Small intestine (tissue), 7 donors: ENCODE results near the gene TLE3. TPM values are rescaled to one million over a fixed set of nuclear protein-coding genes. Genes with fewer than 3 reads are reported as not detected.
A peak's percentile ranks its signal among the peaks of the same experiment; 100 is the strongest.

ENCODE experiments used
- DNase-seq, 2 donors: peaks; one replicate each; pipeline versions ENCODE4 v3.0.0 to v3.0.0-alpha.2; 2013
- FAIRE-seq: peaks from 2 replicates; lab custom pipeline; 2012; peaks lifted over from hg19 to GRCh38; lab: Jason Lieb, UNC
- H3K27ac ChIP-seq, 3 donors: one replicate each; pipeline ENCODE4 v1.5.1; 2013; ENCODE audit warnings: low read length in 2 of 3, mild to moderate bottlenecking in 2 of 3, control low read depth in 1 of 3, inconsistent platforms in 1 of 3, low read depth in 1 of 3, moderate library complexity in 1 of 3
- H3K27me3 ChIP-seq, 3 donors: one replicate each; pipeline ENCODE4 v1.6.1; 2013; ENCODE audit warnings: low read length in 3 of 3, inconsistent platforms in 1 of 3; ENCODE audit not compliant: control insufficient read depth in 3 of 3, insufficient read depth in 3 of 3
- H3K36me3 ChIP-seq, 3 donors: one replicate each; pipeline ENCODE4 v1.6.1; 2013; ENCODE audit warnings: low read length in 3 of 3, inconsistent platforms in 1 of 3, low read depth in 1 of 3, mild to moderate bottlenecking in 1 of 3, moderate library complexity in 1 of 3; ENCODE audit not compliant: control insufficient read depth in 3 of 3, insufficient read depth in 2 of 3
- H3K4me1 ChIP-seq, 3 donors: one replicate each; pipeline ENCODE4 v1.6.1; 2013; ENCODE audit warnings: low read length in 2 of 3, inconsistent platforms in 1 of 3, low read depth in 1 of 3, mild to moderate bottlenecking in 1 of 3, moderate library complexity in 1 of 3; ENCODE audit not compliant: control insufficient read depth in 3 of 3, insufficient read depth in 2 of 3
- H3K4me3 ChIP-seq, 3 donors: one replicate each; pipeline ENCODE4 v1.5.1; 2013; ENCODE audit warnings: low read length in 3 of 3, control low read depth in 1 of 3, inconsistent platforms in 1 of 3, low read depth in 1 of 3, mild to moderate bottlenecking in 1 of 3, moderate library complexity in 1 of 3
- H3K9me3 ChIP-seq, 2 donors: one replicate each; pipeline ENCODE4 v1.6.1; 2013; ENCODE audit warnings: low read depth in 1 of 2, low read length in 1 of 2; ENCODE audit not compliant: control insufficient read depth in 2 of 2, insufficient read depth in 1 of 2
- WGBS, 3 donors: extraction: QIAGEN DNeasy Blood & Tissue Kit; methylation state at CpG; one replicate each; pipeline ENCODE4 v1.1.7; 2013; 5-methylcytosine and 5-hydroxymethylcytosine counted together
- polyA plus RNA-seq, 4 donors: library from polyadenylated mRNA; stranded (reverse) in 3 of 4; unstranded in 1 of 4; fragments of 200-250 nt in 3 of 4; fragments of 120-200 nt in 1 of 4; gene quantifications; one replicate each; pipeline versions ENCODE4 v1.2.1 to v1.2.3, GENCODE V29; 2013
- donor health status: healthy with polysubstance abuse.
- donor health status: control.
- donor health status: control.
- donor health status: Bipolar disorder and iron deficiency.
- donor health status: healthy.

The TLE3 gene
- polyA plus RNA-seq, 4 donors = 14.3 to 51.1 (median 18.4) TPM

- H3K27me3 ChIP-seq = no peaks in the 10 kb centered on the region
- H3K36me3 ChIP-seq = peaks cover 13 to 85% (median 21%) of the 10 kb centered on the region in 3 donors
- H3K27ac ChIP-seq = no peak overlapping the region
- no peaks in the 10 kb centered on the region for H3K9me3 ChIP-seq
- FAIRE-seq (no peak), DNase-seq (no peak)
- peaks cover 2 to 39% (median 10%) of the 10 kb centered on the region in 3 donors for H3K4me1 ChIP-seq
- H3K4me3 ChIP-seq = no peak overlapping the region
- WGBS, 3 donors = 78 to 88% (median 85%) methylated on average over 6 of the region's 6 CpGs
Measured at GRCh38 chr15:70081612-70082011, 16.1 kb downstream of the TLE3 start.

- FAIRE-seq (no peak), DNase-seq (no peak)
- H3K36me3 ChIP-seq = peaks cover 17 to 84% (median 23%) of the 10 kb centered on the region in 3 donors
- peaks cover 2 to 39% (median 10%) of the 10 kb centered on the region in 3 donors for H3K4me1 ChIP-seq
- no peak overlapping the region for H3K4me3 ChIP-seq
- H3K27ac ChIP-seq = peak overlapping the region in 1 of 3 donors; percentile 25
- H3K27me3 ChIP-seq = no peaks in the 10 kb centered on the region
- WGBS, 3 donors = 30 to 62% (median 54%) methylated on average over 6 of the region's 6 CpGs
- no peaks in the 10 kb centered on the region for H3K9me3 ChIP-seq
Measured at GRCh38 chr15:70080347-70080746, 17.4 kb downstream of the TLE3 start.

GRCh38 chr15:70079888-70080287 lies 17.8 kb downstream of the TLE3 start:
- FAIRE-seq (no peak), DNase-seq (peak in 1 of 2 donors; percentile 60)
- Histone ChIP-seq H3K9me3 (no peaks in the 10 kb centered on the region), H3K27ac (peak overlapping the region in 1 of 3 donors; percentile 87), H3K27me3 (no peaks in the 10 kb centered on the region), H3K4me1 (peaks cover 2 to 39% (median 10%) of the 10 kb centered on the region in 3 donors), H3K4me3 (no peak overlapping the region), H3K36me3 (peaks cover 19 to 82% (median 27%) of the 10 kb centered on the region in 3 donors)
- WGBS, 3 donors = 22 to 60% (median 45%) methylated on average over 9 of the region's 9 CpGs

GRCh38 chr15:70078578-70079417 lies 18.9 kb downstream of the TLE3 start:
- Histone ChIP-seq H3K9me3 (no peaks in the 10 kb centered on the region), H3K27ac (peak overlapping the region in 1 of 3 donors; percentile 87), H3K36me3 (peaks cover 23 to 81% (median 30%) of the 10 kb centered on the region in 3 donors), H3K27me3 (no peaks in the 10 kb centered on the region), H3K4me3 (no peak overlapping the region), H3K4me1 (peaks cover 2 to 39% (median 10%) of the 10 kb centered on the region in 3 donors)
- WGBS, 3 donors = 35 to 66% (median 56%) methylated on average over 13 of the region's 13 CpGs
- FAIRE-seq (no peak), DNase-seq (peak; percentile 74 to 90)

- peaks cover 2 to 39% (median 10%) of the 10 kb centered on the region in 3 donors for H3K4me1 ChIP-seq
- no peaks in the 10 kb centered on the region for H3K27me3 ChIP-seq
- no peak overlapping the region for H3K4me3 ChIP-seq
- peaks cover 24 to 85% (median 34%) of the 10 kb centered on the region in 3 donors for H3K36me3 ChIP-seq
- DNase-seq = no peak
- H3K27ac ChIP-seq = peak overlapping the region in 1 of 3 donors; percentile 87
- FAIRE-seq = no peak
- 77 to 91% (median 87%) methylated on average over 13 of the region's 13 CpGs for WGBS, 3 donors
- H3K9me3 ChIP-seq = no peaks in the 10 kb centered on the region
Measured at GRCh38 chr15:70077188-70078147, 20.2 kb downstream of the TLE3 start.

GRCh38 chr15:70074380-70074779 lies 23.3 kb downstream of the TLE3 start:
- Histone ChIP-seq H3K27ac (no peak overlapping the region), H3K27me3 (no peaks in the 10 kb centered on the region), H3K4me1 (peaks cover 4 to 21% (median 5%) of the 10 kb centered on the region in 3 donors), H3K9me3 (no peaks in the 10 kb centered on the region), H3K4me3 (no peak overlapping the region), H3K36me3 (peaks cover 20 to 89% (median 38%) of the 10 kb centered on the region in 3 donors)
- WGBS, 3 donors = 92 to 94% (median 94%) methylated on average over 13 of the region's 13 CpGs
- DNase-seq = no peak
- FAIRE-seq = no peak

- H3K27ac ChIP-seq = no peak overlapping the region
- 86 to 95% (median 92%) methylated on average over 3 of the region's 3 CpGs for WGBS, 3 donors
- H3K9me3 ChIP-seq = no peaks in the 10 kb centered on the region
- DNase-seq (no peak), FAIRE-seq (no peak)
- peaks cover 0 to 11% (median 3%) of the 10 kb centered on the region in 3 donors for H3K4me1 ChIP-seq
- no peak overlapping the region for H3K4me3 ChIP-seq
- peaks cover 20 to 85% (median 38%) of the 10 kb centered on the region in 3 donors for H3K36me3 ChIP-seq
- H3K27me3 ChIP-seq = no peaks in the 10 kb centered on the region
Measured at GRCh38 chr15:70072479-70072878, 25.2 kb downstream of the TLE3 start.

GRCh38 chr15:70071799-70072198 lies 25.9 kb downstream of the TLE3 start:
- no peaks in the 10 kb centered on the region for H3K9me3 ChIP-seq
- FAIRE-seq = no peak
- H3K27me3 ChIP-seq = no peaks in the 10 kb centered on the region
- no peak for DNase-seq
- H3K36me3 ChIP-seq = peaks cover 20 to 86% (median 41%) of the 10 kb centered on the region in 3 donors
- WGBS, 3 donors = 87 to 89% (median 88%) methylated on average over 19 of the region's 19 CpGs
- no peak overlapping the region for H3K4me3 ChIP-seq
- no peak overlapping the region for H3K27ac ChIP-seq
- peaks cover 0 to 11% (median 6%) of the 10 kb centered on the region in 3 donors for H3K4me1 ChIP-seq
